Lower leg skin (tissue), 3 donors: ENCODE results near the gene PLA2G4A.

Experiments
- CTCF ChIP-seq, 3 donors: fragments of 450-650 bp; IDR thresholded peaks; one replicate each; pipeline ENCODE4 v1.5.1; 2016; ENCODE audit warnings: antibody characterized with exemption in 3 of 3, mild to moderate bottlenecking in 3 of 3, moderate library complexity in 2 of 3
- POLR2A ChIP-seq, 2 donors: fragments of 450-650 bp; IDR thresholded peaks; one replicate each; pipeline ENCODE4 v1.6.1; 2016 to 2017; ENCODE audit warnings: antibody characterized with exemption in 2 of 2, mild to moderate bottlenecking in 1 of 2, moderate library complexity in 1 of 2

DNA sequence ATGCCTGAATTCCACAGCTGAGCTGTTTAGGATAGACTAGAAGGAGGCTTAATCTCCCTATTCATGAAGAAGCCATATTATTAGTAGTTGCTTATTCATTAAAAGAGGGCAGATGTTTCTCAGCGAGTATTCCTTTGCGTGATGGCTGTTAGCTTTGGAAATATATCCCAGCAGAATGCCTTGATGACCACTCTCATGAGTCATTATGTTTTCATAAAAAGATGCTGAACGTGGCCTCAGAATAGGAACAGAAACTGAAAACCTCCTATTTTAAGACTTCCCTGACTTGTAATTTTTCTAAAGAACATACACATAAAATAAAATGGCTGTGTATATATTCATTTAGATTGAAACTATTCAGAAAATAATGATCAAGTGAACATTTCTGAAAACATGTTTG is 9.6 kb upstream of the PLA2G4A start:
- no peak for TF ChIP-seq CTCF (IDR thresholded peaks at IDR 0.05)
- no peak for TF ChIP-seq POLR2A (IDR thresholded peaks at IDR 0.05)
